Dedifferentiated amniotic fluid mesenchymal stem cell (primary cell): ENCODE results near the gene OBP2A.
"Not testable (repeated sequence)": the region's sequence is repeated elsewhere in the genome, so short reads cannot be mapped to it uniquely, and the experiment has no call there.

Experiments used
- DNase-seq: peaks from one replicate; pipeline ENCODE4 v3.0.0-alpha.2; 2016; ENCODE audit errors: extremely low spot score

Gene OBP2A

GRCh38 chr9:135526730-135527571 is 19.0 kb upstream of the OBP2A start:
- no peak for DNase-seq

- DNase-seq = not testable (repeated sequence)
Observed at GRCh38 chr9:135528842-135529435, 17.0 kb upstream of the OBP2A start.

DNA sequence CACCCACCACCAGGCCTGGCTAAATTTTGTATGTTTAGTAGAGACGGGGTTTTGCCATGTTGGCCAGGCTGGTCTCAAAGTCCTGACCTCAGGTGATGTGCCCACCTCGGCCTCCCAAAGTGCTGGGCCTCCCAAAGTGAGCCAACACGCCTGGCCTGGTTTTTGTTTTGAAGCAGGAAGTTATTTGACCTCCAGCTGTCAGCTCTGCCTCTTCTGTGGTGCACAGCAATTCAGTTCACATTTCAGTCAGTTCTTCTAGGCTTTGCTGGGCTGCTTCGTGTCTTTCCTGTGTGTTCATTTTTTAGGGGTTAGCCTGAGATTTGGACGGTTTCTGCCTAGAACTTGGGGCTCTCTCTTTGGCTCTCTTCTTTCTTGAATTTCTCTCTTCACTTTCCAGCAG is 15.8 kb upstream of the OBP2A start:
- no peak for DNase-seq

- DNase-seq = no peak
Observed at GRCh38 chr9:135531096-135531495, 14.8 kb upstream of the OBP2A start.

GRCh38 chr9:135533113-135533512 is 12.8 kb upstream of the OBP2A start:
- no peak for DNase-seq

DNA sequence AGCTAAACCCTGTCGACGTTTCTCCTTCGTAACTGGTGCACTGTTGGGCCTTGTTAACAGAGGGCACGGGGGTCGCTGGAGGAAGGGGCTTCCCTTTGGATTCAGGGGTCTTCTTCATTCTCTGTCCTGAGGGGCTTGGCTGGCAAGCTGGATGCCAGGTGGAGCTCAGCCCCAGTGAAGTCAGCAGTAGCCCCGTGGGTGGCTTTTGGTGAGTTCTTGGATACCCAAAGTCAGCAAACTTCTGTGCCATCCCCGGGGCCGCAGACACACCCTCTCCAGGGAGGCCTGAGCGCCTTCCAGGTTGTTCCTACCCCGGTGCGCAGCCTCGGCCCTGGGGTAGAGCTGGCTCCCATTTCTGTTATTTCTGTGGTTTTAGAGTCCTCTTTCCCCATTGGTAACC is 12.3 kb upstream of the OBP2A start:
- DNase-seq = no peak

GRCh38 chr9:135534192-135534711 is 11.7 kb upstream of the OBP2A start:
- DNase-seq = not testable (repeated sequence)

DNA sequence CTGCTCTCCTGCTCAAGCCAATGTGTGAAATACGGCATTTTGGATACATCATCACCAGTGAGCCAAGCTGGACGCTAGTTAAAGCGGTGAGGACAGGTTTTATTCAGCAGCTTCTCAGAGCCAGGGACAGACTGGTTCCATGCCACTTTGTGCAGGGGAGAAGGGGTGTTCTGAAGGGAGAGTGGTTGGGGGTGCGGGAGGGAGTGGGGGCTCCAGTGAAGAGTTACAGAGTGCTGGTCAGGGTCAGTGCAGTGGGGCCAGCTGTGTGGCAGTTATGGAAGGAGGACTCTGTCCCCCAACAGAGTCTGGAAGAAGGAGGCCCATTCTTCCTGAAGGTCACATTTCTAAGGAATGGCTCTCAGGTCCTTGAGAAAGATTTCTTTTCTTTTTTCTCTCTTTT is 11.1 kb upstream of the OBP2A start:
- not testable (repeated sequence) for DNase-seq

DNA sequence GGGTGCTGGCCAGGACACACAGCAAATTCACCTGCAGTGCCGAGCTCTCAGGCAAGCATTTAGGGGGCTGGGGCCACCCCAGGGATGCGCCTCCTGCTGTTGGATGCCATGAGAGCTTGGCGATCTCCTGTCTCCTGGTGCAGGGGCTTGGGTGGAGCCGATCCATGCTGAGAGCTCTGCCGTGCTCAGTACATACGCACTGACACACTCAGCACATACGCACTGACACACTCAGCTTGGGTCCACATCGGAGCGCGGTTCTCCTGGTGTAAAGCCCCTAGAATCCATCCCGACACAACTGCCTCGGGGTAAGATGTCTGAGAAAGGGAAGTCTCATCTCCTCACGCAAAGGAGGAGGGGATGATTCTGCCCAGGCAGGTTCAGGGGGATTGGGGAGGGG is 10.3 kb upstream of the OBP2A start:
- not testable (repeated sequence) for DNase-seq

DNA sequence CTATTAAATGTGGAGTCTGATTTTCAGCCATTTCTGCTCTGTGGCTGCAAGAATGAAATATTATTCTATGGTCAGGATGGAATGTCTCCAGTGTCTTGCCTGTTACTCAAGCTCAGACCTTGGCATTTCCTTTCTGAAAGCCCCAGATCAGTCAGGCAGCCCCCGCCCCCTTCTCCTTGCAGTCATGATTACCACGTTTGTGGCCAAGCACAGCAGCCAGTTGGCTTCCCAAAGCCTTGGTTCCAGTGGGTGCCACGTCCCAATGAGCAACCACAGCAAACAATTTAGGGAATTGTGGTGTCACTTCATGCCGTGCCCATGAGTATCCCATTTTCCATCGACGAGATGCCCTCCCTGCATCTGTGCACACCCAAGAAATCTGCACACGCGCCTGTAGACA is 9.7 kb upstream of the OBP2A start:
- DNase-seq = peak; percentile 44

DNA sequence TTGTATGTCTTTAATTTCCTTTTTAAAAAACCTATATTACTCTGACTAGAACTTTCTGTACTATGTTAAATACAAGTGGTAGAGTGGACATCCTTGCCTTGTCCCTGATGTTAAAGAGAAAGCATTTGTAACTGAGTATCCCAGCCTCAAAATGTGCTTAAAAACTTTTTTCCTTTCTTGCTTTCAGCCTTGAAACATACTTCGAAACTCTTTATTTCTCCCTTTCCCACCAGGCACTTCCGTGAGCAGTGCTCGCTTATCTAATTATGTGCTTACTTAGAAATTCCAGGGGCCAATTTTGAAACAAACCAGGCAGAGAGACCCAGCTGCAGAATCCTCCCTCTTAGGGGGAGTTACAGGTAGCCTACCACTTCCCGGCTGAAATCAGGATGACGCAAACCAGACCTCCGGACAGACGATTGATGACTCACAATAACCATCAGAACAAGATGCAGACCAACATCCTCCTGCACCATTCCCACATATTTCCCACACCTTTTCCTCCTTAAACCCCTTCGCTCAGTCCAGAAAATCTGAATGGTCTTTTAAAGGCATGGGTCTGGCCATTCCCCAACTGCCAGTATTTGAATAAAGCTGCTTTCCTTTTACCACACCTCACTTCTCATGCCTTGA is 2.5 kb upstream of the OBP2A start:
- not testable (repeated sequence) for DNase-seq

GRCh38 chr9:135544981-135545635 is 818 bp upstream of the OBP2A start:
- DNase-seq = no peak

DNA sequence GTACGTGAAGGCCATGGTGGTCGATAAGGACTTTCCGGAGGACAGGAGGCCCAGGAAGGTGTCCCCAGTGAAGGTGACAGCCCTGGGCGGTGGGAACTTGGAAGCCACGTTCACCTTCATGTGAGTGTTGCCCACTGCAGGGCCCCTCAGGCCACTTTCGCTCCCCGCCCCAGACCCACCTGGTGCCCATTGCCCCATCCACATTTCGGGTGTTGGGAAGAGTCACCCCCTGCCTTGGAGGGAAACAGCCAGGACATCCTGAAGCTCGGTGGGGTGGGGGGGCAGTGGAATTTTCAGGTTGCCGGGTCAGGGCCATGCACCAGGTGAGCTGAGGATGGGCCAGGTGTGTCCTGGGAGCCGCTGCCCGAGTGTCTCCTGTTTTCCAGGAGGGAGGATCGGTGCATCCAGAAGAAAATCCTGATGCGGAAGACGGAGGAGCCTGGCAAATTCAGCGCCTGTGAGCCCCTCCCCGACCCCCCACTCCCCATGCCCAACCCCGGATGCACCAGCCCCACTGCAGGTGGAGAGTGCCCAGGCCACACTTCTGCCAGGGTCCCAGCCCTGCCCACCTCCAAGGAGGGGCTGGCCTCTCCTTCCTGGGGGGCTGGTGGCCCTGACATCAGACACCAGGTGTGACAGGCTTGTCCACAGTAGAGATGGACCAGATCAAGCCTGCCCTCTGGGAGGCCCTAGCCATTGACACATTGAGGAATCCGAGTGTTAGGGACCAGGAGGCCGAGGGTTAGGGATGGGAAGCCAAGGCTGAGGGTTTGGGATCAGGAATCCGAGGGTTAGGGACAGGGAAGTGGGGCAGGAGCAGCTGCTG is 1.1 kb downstream of the OBP2A start:
- not testable (repeated sequence) for DNase-seq

- no peak for DNase-seq
Observed at GRCh38 chr9:135547756-135548736, 2.1 kb downstream of the OBP2A start.

DNA sequence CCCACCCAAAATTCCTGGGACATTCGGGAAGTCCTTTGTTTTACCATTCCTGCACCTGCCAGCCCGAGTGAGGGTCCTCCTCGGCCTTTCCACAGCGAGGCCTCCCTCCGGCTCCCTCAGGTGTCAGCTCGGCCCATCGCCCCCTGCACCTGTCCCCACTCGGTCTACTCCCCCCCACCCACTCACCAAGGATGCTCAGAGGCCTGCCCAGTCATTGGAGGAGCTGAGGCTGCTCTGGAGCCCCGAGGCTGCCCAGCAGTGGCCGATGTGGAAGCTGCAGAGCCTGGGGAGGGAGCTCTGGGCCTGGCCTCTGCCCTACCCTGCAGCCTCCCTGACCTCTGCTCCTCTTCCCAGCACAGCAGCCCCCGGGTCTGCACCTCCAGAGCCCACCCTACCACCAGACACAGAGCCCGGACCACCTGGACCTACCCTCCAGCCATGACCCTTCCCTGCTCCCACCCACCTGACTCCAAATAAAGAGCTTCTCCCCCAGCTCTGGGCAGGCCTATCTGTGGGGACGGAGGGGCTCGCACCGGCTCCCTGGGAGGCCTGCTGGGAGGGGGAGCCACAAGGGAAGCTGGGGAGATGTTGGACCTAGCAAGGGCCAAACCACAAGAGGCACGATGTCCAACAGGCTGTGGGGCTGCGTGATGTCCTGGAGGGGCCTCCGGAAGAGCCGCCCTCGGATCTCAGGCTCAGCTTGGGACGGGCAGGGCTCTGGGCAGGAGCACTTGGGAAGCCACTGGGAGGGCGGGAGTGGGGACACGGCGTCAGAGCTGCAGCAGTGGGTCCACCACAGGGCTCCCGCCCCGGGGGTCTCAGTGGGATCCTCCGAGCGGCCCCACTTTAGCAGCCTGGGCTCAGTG is 3.8 kb downstream of the OBP2A start:
- DNase-seq = not testable (repeated sequence)

- DNase-seq = no peak
Observed at GRCh38 chr9:135550344-135550918, 4.5 kb downstream of the OBP2A start.

- DNase-seq = no peak
Observed at GRCh38 chr9:135551031-135551430, 5.1 kb downstream of the OBP2A start.

DNA sequence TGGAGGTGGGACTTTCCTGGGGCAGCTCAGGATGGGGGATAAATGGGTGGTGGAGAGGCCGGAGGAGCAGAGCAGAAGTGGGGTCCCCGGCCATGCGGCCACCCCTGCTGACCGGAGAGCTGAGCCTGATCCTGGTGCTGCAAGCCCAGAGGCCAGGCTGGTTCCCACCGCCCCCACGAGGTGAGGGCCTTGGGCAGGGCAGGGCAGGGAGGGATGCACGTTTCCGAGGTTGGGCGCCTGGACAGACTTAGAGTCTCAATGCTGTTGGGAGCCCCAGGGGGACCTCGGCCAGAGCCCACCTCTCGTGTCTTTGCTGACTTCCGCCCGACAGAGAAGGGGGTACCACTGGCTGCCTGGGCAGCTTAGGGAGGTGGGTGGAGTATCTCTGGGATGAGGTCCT is 5.5 kb downstream of the OBP2A start:
- DNase-seq = no peak
